Breast epithelium (tissue), 4 donors: ENCODE data around the gene TMEM213. TPM values are rescaled to one million over a fixed set of nuclear protein-coding genes. Genes with fewer than 3 reads are reported as not detected.

Source experiments
- DNase-seq, 2 donors: peaks; one replicate each; pipeline ENCODE4 v3.0.0-alpha.2; 2019; ENCODE audit warnings: low spot score in 2 of 2
- H3K27ac ChIP-seq, 2 donors: fragments of 200-600 bp; sonication (generic) in 1 of 2; one replicate each; pipeline ENCODE4 v1.5.1; 2016 to 2019; ENCODE audit warnings: mild to moderate bottlenecking in 1 of 2
- H3K27me3 ChIP-seq, 2 donors: fragments of 200-600 bp; sonication (generic) in 1 of 2; one replicate each; pipeline versions ENCODE4 v1.5.1 to v1.6.0; 2017 to 2019; ENCODE audit warnings: control low read depth in 1 of 2, mild to moderate bottlenecking in 1 of 2
- H3K36me3 ChIP-seq: fragments of 200-600 bp; one replicate; pipeline ENCODE4 v1.5.1; 2019
- H3K4me1 ChIP-seq, 2 donors: fragments of 200-600 bp; sonication (generic); one replicate each; pipeline ENCODE4 v1.5.1; 2016 to 2019; ENCODE audit warnings: control low read depth in 1 of 2
- H3K4me3 ChIP-seq, 3 donors: fragments of 200-600 bp; sonication (generic); 1 replicate in 2 of 3; 2 replicates in 1 of 3; pipeline ENCODE4 v1.5.1; 2016 to 2019; ENCODE audit warnings: mild to moderate bottlenecking in 3 of 3, moderate library complexity in 2 of 3
- H3K9me3 ChIP-seq, 2 donors: fragments of 200-600 bp; sonication (generic) in 1 of 2; one replicate each; pipeline ENCODE4 v1.5.1; 2016 to 2019; ENCODE audit warnings: control low read depth in 1 of 2
- CTCF ChIP-seq, 3 donors: fragments of 450-650 bp; IDR thresholded peaks; one replicate each; pipeline ENCODE4 v1.5.1; 2016 to 2017; ENCODE audit warnings: antibody characterized with exemption in 3 of 3, mild to moderate bottlenecking in 3 of 3, moderate library complexity in 3 of 3
- POLR2A ChIP-seq: fragments of 450-650 bp; IDR thresholded peaks from one replicate; pipeline ENCODE4 v1.6.1; 2016; ENCODE audit warnings: antibody characterized with exemption, mild to moderate bottlenecking, moderate library complexity
- POLR2AphosphoS5 ChIP-seq, 3 donors: sonication (generic); formaldehyde crosslinking; IDR thresholded peaks; one replicate each; pipeline ENCODE4 v1.6.1; 2017; ENCODE audit warnings: antibody characterized with exemption in 3 of 3
- intact Hi-C: fragments of 100-400 bp; cut with DNase I; formaldehyde crosslinking; loops from one replicate; pipeline ENCODE4 v1.15.1; 2023; ENCODE audit warnings: low total_unique reads
- total RNA-seq, 3 donors: library from RNA; depleted of rRNA; stranded (reverse); fragments of >200 nt; gene quantifications; one replicate each; pipeline ENCODE4 v1.1.0, GENCODE V29; 2016

TMEM213 gene
- total RNA-seq, 3 donors from 2014 or later, result 0.88 to 2.3 TPM; not detected in 1

GRCh38 chr7:138872576-138872975 is 74.8 kb downstream of the TMEM213 start:
- no peak overlapping the region for H3K4me3 ChIP-seq
- DNase-seq, result no peak
- no peaks in the 10 kb centered on the region for H3K4me1 ChIP-seq
- H3K9me3 ChIP-seq, result no peaks in the 10 kb centered on the region
- TF ChIP-seq POLR2AphosphoS5 (IDR thresholded peaks at IDR 0.05) (no peak), POLR2A (no peak)
- no peak overlapping the region for H3K27ac ChIP-seq
- intact Hi-C loops, result no loop called here
- no peaks in the 10 kb centered on the region for H3K27me3 ChIP-seq
- H3K36me3 ChIP-seq, result no peaks in the 10 kb centered on the region

- Histone ChIP-seq H3K36me3 (no peaks in the 10 kb centered on the region), H3K27me3 (no peaks in the 10 kb centered on the region), H3K9me3 (no peaks in the 10 kb centered on the region), H3K27ac (no peak overlapping the region), H3K4me1 (no peaks in the 10 kb centered on the region), H3K4me3 (no peak overlapping the region)
- TF ChIP-seq POLR2AphosphoS5 (IDR thresholded peaks at IDR 0.05), result no peak
- TF ChIP-seq POLR2A, result no peak
- TF ChIP-seq CTCF (IDR thresholded peaks at IDR 0.05), result no peak
- no peak for DNase-seq
- intact Hi-C loops, result no loop called here
These were observed 75.6 kb downstream of the TMEM213 start for GRCh38 chr7:138873220-138873892.

GRCh38 chr7:138875794-138876193 is 78.0 kb downstream of the TMEM213 start:
- Histone ChIP-seq H3K4me3 (no peak overlapping the region), H3K27me3 (no peaks in the 10 kb centered on the region), H3K4me1 (no peaks in the 10 kb centered on the region), H3K36me3 (no peaks in the 10 kb centered on the region), H3K9me3 (no peaks in the 10 kb centered on the region), H3K27ac (no peak overlapping the region)
- intact Hi-C loops, result no loop called here
- no peak for TF ChIP-seq POLR2A
- no peak for TF ChIP-seq CTCF (IDR thresholded peaks at IDR 0.05)
- TF ChIP-seq POLR2AphosphoS5 (IDR thresholded peaks at IDR 0.05), result no peak
- no peak for DNase-seq

- no peak for TF ChIP-seq CTCF (IDR thresholded peaks at IDR 0.05)
- Histone ChIP-seq H3K4me1 (no peaks in the 10 kb centered on the region), H3K36me3 (no peaks in the 10 kb centered on the region), H3K4me3 (no peak overlapping the region), H3K27me3 (no peaks in the 10 kb centered on the region), H3K9me3 (no peaks in the 10 kb centered on the region), H3K27ac (no peak overlapping the region)
- DNase-seq, result no peak
- intact Hi-C loops, result no loop called here
These were observed 78.5 kb downstream of the TMEM213 start for GRCh38 chr7:138876326-138876725.

GRCh38 chr7:138878051-138878450 is 80.3 kb downstream of the TMEM213 start:
- TF ChIP-seq POLR2A (no peak), CTCF (IDR thresholded peaks at IDR 0.05) (no peak), POLR2AphosphoS5 (IDR thresholded peaks at IDR 0.05) (no peak)
- DNase-seq, result no peak
- no peaks in the 10 kb centered on the region for H3K9me3 ChIP-seq

More at GRCh38 chr7:138878051-138878450, 80.3 kb downstream of the TMEM213 start:
- intact Hi-C loops, result no loop called here
- no peak overlapping the region for H3K27ac ChIP-seq
- no peaks in the 10 kb centered on the region for H3K27me3 ChIP-seq
- H3K36me3 ChIP-seq, result no peaks in the 10 kb centered on the region
- H3K4me3 ChIP-seq, result no peak overlapping the region
- H3K4me1 ChIP-seq, result no peaks in the 10 kb centered on the region
